H54 (cell line): ENCODE measurements around the gene MEA1.
"Not testable (repeated sequence)": the region's sequence is repeated elsewhere in the genome, so short reads cannot be mapped to it uniquely, and the experiment has no call there.

Source experiments
- DNase-seq: peaks from one replicate; pipeline ENCODE4 v3.0.0; 2011; ENCODE audit warnings: low spot score, mixed read lengths; ENCODE audit not compliant: insufficient read length
- FAIRE-seq: peaks from 3 replicates; lab custom pipeline; 2011; peaks lifted over from hg19 to GRCh38; lab: Jason Lieb, UNC
- POLR2A ChIP-seq: IDR thresholded peaks from 2 replicates; pipeline ENCODE4 v1.6.1; 2011; ENCODE audit warnings: low read depth, mild to moderate bottlenecking, low read length

Gene MEA1

DNA sequence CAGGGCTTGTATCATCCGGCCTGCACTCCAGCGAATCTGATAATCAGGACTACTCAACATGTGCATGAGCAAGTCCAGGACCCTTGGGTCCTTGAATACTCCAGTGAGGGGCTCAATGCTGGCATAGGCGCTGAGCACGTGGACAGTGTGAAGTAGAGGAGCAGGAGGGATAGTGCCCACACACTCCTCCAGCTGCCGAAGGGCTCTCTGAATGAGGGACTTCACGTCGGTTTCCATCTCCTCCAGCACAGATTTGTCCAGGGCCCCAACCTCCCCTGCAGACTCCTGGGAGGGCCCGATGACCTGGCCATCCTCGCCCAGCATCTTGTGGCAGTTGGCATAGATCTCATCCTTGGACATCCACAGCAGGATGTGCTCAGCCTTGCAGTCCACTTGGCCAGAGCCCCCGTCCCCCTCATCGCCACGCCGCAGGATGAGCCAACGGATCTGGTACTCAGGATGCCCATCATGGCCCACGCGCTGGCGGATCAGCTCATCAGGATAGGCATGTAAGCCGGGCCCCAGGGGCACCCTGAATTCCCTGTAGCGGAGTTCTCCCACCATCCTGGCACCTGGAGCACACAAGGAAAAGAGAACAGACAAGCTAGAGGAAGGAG lies 38.6 kb upstream of the MEA1 start:
- FAIRE-seq (no peak), DNase-seq (no peak)
- TF ChIP-seq POLR2A, result no peak

DNA sequence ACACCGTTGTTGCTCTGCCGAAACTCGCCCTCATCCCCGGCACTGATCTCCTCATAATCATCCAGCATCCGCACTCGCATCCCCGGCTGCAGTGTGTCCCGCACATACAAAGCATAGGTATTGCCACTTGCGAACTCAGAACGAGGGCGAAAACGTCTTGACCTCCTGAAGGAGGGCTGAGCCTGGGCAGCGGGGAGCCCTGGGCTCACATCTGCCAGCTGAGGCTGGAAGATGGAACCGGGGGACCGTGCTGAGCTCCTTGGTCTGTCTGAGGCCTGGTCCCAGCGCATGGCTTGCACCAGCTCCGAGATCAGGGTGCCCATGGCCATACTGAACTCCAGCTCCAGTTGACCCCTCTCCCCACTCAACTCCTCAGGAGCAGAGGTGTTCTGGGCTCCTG lies 37.2 kb upstream of the MEA1 start:
- FAIRE-seq (no peak), DNase-seq (no peak)
- TF ChIP-seq POLR2A, result no peak

DNA sequence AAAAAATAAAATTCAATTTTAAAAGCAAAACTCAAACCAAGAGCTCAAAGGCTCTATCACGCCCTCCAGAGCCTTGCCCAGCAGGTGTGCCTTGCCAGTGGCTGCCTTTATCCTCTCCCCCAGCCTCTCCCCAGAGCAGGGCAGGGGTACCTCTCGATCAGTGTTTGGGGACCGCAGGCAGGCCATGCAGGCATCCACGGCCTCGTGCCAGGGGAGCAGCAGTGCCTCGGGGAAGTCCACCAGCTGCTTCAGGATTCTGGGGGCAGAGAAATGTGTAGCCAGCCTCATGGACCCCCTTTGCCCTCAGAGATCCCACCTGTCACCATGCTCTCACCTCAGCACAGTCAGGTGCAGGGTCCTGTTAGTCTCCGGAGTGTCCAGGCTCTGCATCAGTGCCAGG lies 34.3 kb upstream of the MEA1 start:
- no peak for TF ChIP-seq POLR2A
- DNase-seq (no peak), FAIRE-seq (no peak)

DNA sequence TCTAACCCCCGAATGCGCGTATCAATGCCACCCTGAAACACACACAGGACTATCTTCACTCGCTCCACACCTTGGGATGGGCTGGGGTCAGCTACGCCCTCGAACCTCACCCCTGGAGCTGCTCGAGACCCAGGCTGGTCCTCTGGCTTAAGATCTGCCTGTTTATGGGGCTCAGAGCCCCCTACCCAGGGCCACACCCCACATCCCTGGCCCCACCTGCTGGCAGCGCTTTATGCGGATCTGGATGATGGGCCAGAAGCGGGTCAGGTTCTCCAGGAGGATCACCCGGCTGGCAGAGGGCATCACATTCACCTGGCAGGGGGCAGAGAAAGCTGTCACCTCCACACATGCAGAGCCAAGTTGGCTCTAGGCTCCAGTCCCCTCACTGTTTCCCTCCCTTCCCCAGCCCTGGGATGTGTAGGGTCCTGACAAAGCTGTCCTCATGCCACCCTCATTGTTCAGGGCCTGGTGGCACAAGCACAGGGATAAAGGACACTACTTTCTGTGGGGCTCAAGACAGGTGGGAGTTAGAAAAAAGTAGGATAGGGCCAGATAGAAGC lies 31.7 kb upstream of the MEA1 start:
- no peak for FAIRE-seq
- DNase-seq, result no peak
- TF ChIP-seq POLR2A, result no peak

DNA sequence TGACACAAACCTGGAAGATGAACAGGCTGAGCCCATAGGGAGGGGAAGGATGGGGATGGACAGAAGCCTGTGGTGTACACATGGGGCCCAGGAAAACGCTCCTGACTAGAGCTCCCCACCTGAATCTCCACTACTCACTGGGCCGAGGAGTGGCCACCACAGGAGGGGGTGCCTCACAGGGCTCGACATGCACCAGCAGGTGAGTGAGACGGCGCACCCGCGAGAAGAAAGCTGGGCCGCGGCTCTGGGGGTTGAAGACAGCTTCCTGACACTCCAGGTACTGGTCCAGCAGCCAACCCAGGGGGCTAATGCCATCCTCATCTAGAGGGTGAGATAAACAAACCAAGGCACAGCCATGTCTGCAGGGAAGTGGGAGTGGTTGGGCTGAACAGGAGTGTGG lies 29.6 kb upstream of the MEA1 start:
- no peak for DNase-seq
- no peak for FAIRE-seq
- no peak for TF ChIP-seq POLR2A

DNA sequence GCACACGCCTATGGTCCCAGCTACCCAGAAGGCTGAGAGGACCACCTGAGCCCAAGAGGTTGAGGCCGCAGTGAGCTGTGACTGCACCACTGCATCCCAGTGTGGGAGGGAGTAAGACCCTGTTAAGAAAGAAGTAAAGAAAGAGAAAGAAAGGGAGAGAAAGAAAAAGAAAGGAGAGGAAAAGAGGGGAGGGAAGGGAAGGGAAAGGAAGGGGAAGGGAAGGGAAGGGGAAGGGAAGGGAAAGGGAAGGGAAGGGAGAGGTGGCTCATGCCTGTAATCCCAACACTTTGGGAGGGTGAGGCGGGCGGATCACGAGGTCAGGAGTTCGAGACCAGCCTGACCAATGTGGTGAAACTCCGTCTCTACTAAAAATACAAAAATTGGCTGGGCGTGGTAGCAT lies 27.7 kb upstream of the MEA1 start:
- not testable (repeated sequence) for DNase-seq, FAIRE-seq

- FAIRE-seq (no peak), DNase-seq (no peak)
- no peak for TF ChIP-seq POLR2A
Observed at GRCh38 chr6:43040542-43041257, 27.0 kb upstream of the MEA1 start.

DNA sequence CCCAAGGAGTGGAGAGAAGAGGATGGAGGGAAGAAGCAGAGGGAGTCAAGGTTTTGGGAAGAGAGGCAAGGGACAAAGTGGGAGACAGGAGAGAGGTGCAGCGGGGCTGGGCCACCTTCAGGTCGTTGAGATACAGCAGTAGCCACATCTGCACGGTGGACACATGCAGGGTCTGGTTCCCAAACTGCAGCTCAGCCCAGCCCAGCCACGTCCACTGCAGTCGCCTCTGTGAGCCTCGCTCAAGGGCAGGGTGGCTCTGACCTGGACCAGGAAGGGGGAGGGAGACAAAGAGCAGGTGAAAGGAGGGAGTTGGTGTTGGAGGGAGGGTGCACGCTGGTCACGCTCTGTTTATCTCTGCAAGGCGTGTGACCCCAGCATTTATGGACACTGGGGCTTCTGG lies 25.0 kb upstream of the MEA1 start:
- no peak for DNase-seq
- no peak for FAIRE-seq
- TF ChIP-seq POLR2A, result no peak

DNA sequence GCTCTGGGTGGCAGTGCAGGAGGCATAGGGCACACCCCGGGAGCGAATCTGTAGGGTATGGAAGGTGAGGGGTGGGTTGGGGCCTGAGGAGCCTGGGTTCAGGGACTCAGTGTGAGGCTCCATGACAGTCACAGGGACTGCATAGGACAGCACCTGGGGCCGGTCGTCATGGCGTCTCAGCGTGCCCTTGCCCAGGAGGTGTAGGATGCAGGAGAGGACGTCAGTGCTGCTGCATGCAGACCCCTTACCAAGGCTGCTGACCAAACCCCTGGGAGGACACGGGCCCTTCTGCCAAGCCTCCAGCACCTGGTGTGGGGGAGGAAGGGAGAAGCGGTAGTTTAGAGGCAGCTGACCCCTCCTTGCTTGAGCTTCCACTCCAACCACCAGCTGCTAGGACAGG lies 24.0 kb upstream of the MEA1 start:
- TF ChIP-seq POLR2A, result no peak
- FAIRE-seq (no peak), DNase-seq (no peak)

DNA sequence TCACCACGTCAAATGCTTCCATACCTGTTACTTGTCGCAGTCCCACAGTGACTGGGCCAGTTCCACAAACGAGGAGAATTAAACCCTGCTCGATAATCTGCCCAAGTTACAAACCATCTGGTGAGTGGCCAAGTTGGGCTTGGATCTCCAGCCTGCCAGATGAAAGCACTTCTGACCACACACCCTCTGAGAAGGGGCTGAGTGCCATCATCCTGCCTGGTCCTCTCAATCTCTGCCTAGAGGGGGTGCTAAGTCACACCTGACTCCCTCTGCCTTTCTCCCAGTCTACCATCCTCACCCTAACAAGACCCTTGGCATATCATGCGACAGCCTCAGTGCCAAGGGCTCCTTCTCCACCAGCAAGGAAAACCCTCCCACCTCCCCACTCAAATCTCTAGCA lies 23.5 kb upstream of the MEA1 start:
- no peak for TF ChIP-seq POLR2A
- no peak for FAIRE-seq
- DNase-seq, result no peak

GRCh38 chr6:43036712-43037111 lies 23.0 kb upstream of the MEA1 start:
- no peak for TF ChIP-seq POLR2A
- no peak for FAIRE-seq
- no peak for DNase-seq

- no peak for TF ChIP-seq POLR2A
- DNase-seq (no peak), FAIRE-seq (no peak)
Observed at GRCh38 chr6:43035495-43036194, 21.9 kb upstream of the MEA1 start.

DNA sequence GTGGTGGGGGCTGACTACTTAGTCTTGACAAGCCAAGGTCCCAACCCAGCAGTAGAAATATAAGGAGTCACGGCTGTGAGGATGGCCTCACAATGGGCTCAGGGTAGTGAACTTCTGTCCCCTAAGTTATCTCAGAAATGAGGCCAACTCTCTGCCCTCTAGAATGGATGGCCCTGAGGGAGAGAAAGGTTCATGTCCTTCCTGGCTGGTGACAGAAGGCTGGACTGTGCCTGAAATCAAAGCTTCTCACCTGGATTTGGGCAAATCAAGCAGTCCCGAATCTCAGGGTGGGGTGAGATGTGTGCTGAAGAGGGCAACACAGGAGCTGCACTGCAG lies 20.4 kb upstream of the MEA1 start:
- DNase-seq (no peak), FAIRE-seq (no peak)
- no peak for TF ChIP-seq POLR2A

- TF ChIP-seq POLR2A, result no peak
- FAIRE-seq, result no peak
Observed at GRCh38 chr6:43033496-43034189, 19.9 kb upstream of the MEA1 start.

More at GRCh38 chr6:43033496-43034189, 19.9 kb upstream of the MEA1 start:
- DNase-seq, result no peak
